ENCODE results near the gene OTX2.

The OTX2 gene

GRCh38 chr14:56810147-56810719 lies at the start of gene OTX2:
OTX2 (minus strand) TSS chr14:56810479; CDS start chr14:56805456, 5,023 bp downstream.
- ChIA-PET POLR2A (no interaction called here), CTCF (interaction anchor here (0.6 kb wide), 1 partner anchor 229 kb away, joined by 3 read pairs; no protein-coding TSS in a partner anchor)
- Histone ChIP-seq H3K4me1 (ENCODE audit: control insufficient read depth, insufficient read depth, low read length) (no peaks in the 10 kb centered on the region), H3K4me3 (ENCODE audit: low read depth, low read length) (no peak within 1 kb of the TSS), H3K27ac (ENCODE audit: extremely low read depth, low read depth, low read length) (no peak within 1 kb of the TSS), H3K9me3 (ENCODE audit: control insufficient read depth, insufficient read depth, low read depth, low read length) (no peaks in the 10 kb centered on the region), H3K36me3 (ENCODE audit: control insufficient read depth in 2 of 2, insufficient read depth in 1 of 2, low read length in 2 of 2) (no peaks in the 10 kb centered on the region)
- TF ChIP-seq ZNF175 (tag by site-specific recombination; IDR thresholded peaks at IDR 0.05) (no peak), ZFP41 (tag by site-specific recombination; IDR thresholded peaks at IDR 0.05; ENCODE audit: borderline replicate concordance) (no peak), ZNF768 (tag by site-specific recombination; IDR thresholded peaks at IDR 0.05) (no peak), ZNF514 (tag by site-specific recombination; IDR thresholded peaks at IDR 0.05) (no peak), ZXDB (tag by site-specific recombination; IDR thresholded peaks at IDR 0.05) (no peak), ZNF311 (tag by site-specific recombination; IDR thresholded peaks at IDR 0.05; ENCODE audit: borderline replicate concordance) (no peak), ZNF133 (tag by site-specific recombination; IDR thresholded peaks at IDR 0.05) (no peak), GFI1B (tag by site-specific recombination; IDR thresholded peaks at IDR 0.05) (no peak), ZNF324 (tag by site-specific recombination; IDR thresholded peaks at IDR 0.05) (no peak), ZNF560 (tag by site-specific recombination; IDR thresholded peaks at IDR 0.05; ENCODE audit: borderline replicate concordance) (no peak), RBAK (tag by site-specific recombination; IDR thresholded peaks at IDR 0.05) (no peak), ZNF157 (tag by site-specific recombination; IDR thresholded peaks at IDR 0.05) (no peak), ZNF426 (tag by site-specific recombination; IDR thresholded peaks at IDR 0.05) (no peak), HOXC10 (CRISPR knock-in tag; IDR thresholded peaks at IDR 0.05) (no peak), ZNF132 (tag by site-specific recombination; IDR thresholded peaks at IDR 0.05; ENCODE audit: borderline replicate concordance) (no peak), YY2 (tag by site-specific recombination; IDR thresholded peaks at IDR 0.05) (no peak), ZBTB8A (tag by site-specific recombination; IDR thresholded peaks at IDR 0.05) (no peak), HIC1 (tag by site-specific recombination; IDR thresholded peaks at IDR 0.05) (no peak)

GRCh38 chr14:56858422-56858821 lies 48.1 kb upstream of the OTX2 start:
- POLR2A ChIA-PET: no interaction called here
- Histone ChIP-seq H3K9me3 (ENCODE audit: control insufficient read depth, insufficient read depth, low read depth, low read length) (no peaks in the 10 kb centered on the region), H3K4me3 (ENCODE audit: low read depth, low read length) (no peak overlapping the region), H3K27ac (ENCODE audit: extremely low read depth, low read depth, low read length) (no peak overlapping the region), H3K36me3 (ENCODE audit: control insufficient read depth in 2 of 2, insufficient read depth in 1 of 2, low read length in 2 of 2) (no peaks in the 10 kb centered on the region), H3K4me1 (ENCODE audit: control insufficient read depth, insufficient read depth, low read length) (peaks cover 11% of the 10 kb centered on the region; the same call in 1 of the 2 replicates)
- CTCF ChIA-PET: interaction anchor here (0.6 kb wide), 1 partner anchor 281 kb away, joined by 3 read pairs; no protein-coding TSS in a partner anchor
- no peak for TF ChIP-seq SP7 (tag by site-specific recombination; IDR thresholded peaks at IDR 0.05)
- no peak for TF ChIP-seq ZNF449 (tag by site-specific recombination; IDR thresholded peaks at IDR 0.05)
- TF ChIP-seq ZNF362 (tag by site-specific recombination; IDR thresholded peaks at IDR 0.05): no peak
- TF ChIP-seq ZNF426 (tag by site-specific recombination; IDR thresholded peaks at IDR 0.05): no peak
- no peak for TF ChIP-seq ZNF768 (tag by site-specific recombination; IDR thresholded peaks at IDR 0.05)
- TF ChIP-seq ZNF654 (tag by site-specific recombination; IDR thresholded peaks at IDR 0.05; ENCODE audit: low read depth): no peak
- no peak for TF ChIP-seq ZNF132 (tag by site-specific recombination; IDR thresholded peaks at IDR 0.05; ENCODE audit: borderline replicate concordance)

All from HEK293 (cell line).